Fibroblast of pulmonary artery (primary cell): ENCODE results near the gene CTNNA3.

Source experiments
- DNase-seq: peaks from one replicate; pipeline ENCODE4 v3.0.0-alpha.2; 2010; ENCODE audit warnings: low read depth
- H3K4me3 ChIP-seq: replicated peaks from 2 replicates; pipeline ENCODE4 v1.5.1; 2011; ENCODE audit warnings: low read depth, mild to moderate bottlenecking, control low read depth, low read length, moderate library complexity
- CTCF ChIP-seq: IDR thresholded peaks from 2 replicates; pipeline ENCODE4 v1.5.1; 2011; ENCODE audit warnings: mild to moderate bottlenecking, control low read depth, low read length, inconsistent platforms; ENCODE audit errors: missing control alignments

CTNNA3 gene

GRCh38 chr10:66714741-66715140 is 981.3 kb downstream of the CTNNA3 start:
- no peak for TF ChIP-seq CTCF
- DNase-seq: no peak

GRCh38 chr10:66713387-66713786 is 982.6 kb downstream of the CTNNA3 start:
- H3K4me3 ChIP-seq: no peak overlapping the region
- TF ChIP-seq CTCF: no peak

More at GRCh38 chr10:66714741-66715140, 981.3 kb downstream of the CTNNA3 start:
- H3K4me3 ChIP-seq: no peak overlapping the region

GRCh38 chr10:66698069-66698468 is 997.9 kb downstream of the CTNNA3 start:
- TF ChIP-seq CTCF: no peak
- DNase-seq: no peak
- no peak overlapping the region for H3K4me3 ChIP-seq

More at GRCh38 chr10:66713387-66713786, 982.6 kb downstream of the CTNNA3 start:
- no peak for DNase-seq

GRCh38 chr10:66695046-66695445 is 1000.9 kb downstream of the CTNNA3 start:
- no peak for TF ChIP-seq CTCF
- no peak for DNase-seq
- no peak overlapping the region for H3K4me3 ChIP-seq

- TF ChIP-seq CTCF: no peak
- H3K4me3 ChIP-seq: no peak overlapping the region
- no peak for DNase-seq
Observed at GRCh38 chr10:66684581-66684980, 1011.4 kb downstream of the CTNNA3 start.

GRCh38 chr10:66680886-66681285 is 1015.1 kb downstream of the CTNNA3 start:
- no peak overlapping the region for H3K4me3 ChIP-seq
- DNase-seq: no peak
- TF ChIP-seq CTCF: no peak

GRCh38 chr10:66678521-66678920 is 1017.5 kb downstream of the CTNNA3 start:
- H3K4me3 ChIP-seq: no peak overlapping the region
- TF ChIP-seq CTCF: no peak
- no peak for DNase-seq
